Measurements from ENCODE around the gene ATG4A. TPM values are rescaled to one million over a fixed set of nuclear protein-coding genes. Genes with fewer than 3 reads are reported as not detected.

Gene ATG4A
- total and polyA plus RNA-seq, 2 of the 8 experiments (the other 6 are each of a cell fraction or from before 2014, with no cell fraction given): 1.2 to 2.0 TPM

DNA sequence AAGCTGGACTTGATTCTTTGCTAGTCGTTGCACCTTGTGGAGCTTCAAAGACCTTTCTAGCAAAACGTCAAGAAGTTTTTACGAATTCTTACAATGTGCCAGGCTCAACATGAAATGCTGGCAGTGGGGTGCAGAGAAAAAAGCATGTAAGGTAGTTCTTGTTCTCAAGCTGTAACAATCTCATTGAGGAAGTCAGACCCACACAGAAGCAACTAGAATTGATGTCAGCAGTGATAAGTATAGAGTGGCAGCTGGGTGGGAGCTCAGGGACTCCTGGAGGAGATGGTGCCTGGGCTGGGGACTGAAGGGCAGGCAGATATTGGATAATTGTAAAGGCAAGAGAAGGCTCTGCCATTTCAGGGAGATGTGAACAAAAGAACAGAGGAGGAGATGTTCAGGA lies 82.3 kb downstream of the ATG4A start (continued):
- TF ChIP-seq FOSL1 (IDR thresholded peaks at IDR 0.05; ENCODE audit: insufficient read depth, low read depth, low read length) (no peak), SIX5 (IDR thresholded peaks at IDR 0.05; ENCODE audit: low read depth, low read length) (no peak), SP4 (IDR thresholded peaks at IDR 0.05; ENCODE audit: low read length) (no peak), TAF1 (IDR thresholded peaks at IDR 0.05; ENCODE audit: low read depth, low read length) (no peak), RBBP5 (IDR thresholded peaks at IDR 0.05; ENCODE audit: borderline replicate concordance, low read depth, low read length) (no peak), YY1 (IDR thresholded peaks at IDR 0.05; ENCODE audit: low read depth, low read length) (no peak), HDAC2 (IDR thresholded peaks at IDR 0.05; ENCODE audit: borderline replicate concordance in 1 of 2, low read depth in 2 of 2, low read length in 2 of 2) (no peak)

Measured in H1 (cell line).